ENCODE data around the gene KLF7. TPM values are rescaled to one million over a fixed set of nuclear protein-coding genes. Genes with fewer than 3 reads are reported as not detected.

The KLF7 gene
- total and polyA plus RNA-seq, 2 donors (not counting 3 experiments of a cell fraction or from before 2014, with no cell fraction given), result 32.8 to 42.9 TPM

- Histone ChIP-seq H3K4me3 (replicated peaks in 1 of 3; ENCODE audit: insufficient read depth in 1 of 3, low read depth in 1 of 3, low read length in 3 of 3) (no peak overlapping the region), H3K9me1 (replicated peaks; ENCODE audit: control insufficient read depth, extremely low read depth, insufficient read depth, low read length) (no peaks in the 10 kb centered on the region), H3K27me3 (ENCODE audit: control insufficient read depth in 2 of 2, insufficient read depth in 2 of 2, low read length in 2 of 2) (no peaks in the 10 kb centered on the region), H3K9me3 (replicated peaks; ENCODE audit: control insufficient read depth, insufficient read depth, low read length) (no peaks in the 10 kb centered on the region), H2AFZ (ENCODE audit: low read depth, low read length) (no peak overlapping the region), H3K79me2 (ENCODE audit: control insufficient read depth, insufficient read depth, low read length) (peaks cover 79% of the 10 kb centered on the region), H3K36me3 (ENCODE audit: control insufficient read depth in 2 of 2, extremely low read depth in 1 of 2, insufficient read depth in 2 of 2, low read length in 2 of 2) (peaks cover 2 to 4% of the 10 kb centered on the region in 2 experiments), H3K4me2 (ENCODE audit: insufficient read depth, low read length) (no peak overlapping the region), H3K9ac (replicated peaks; ENCODE audit: extremely low read depth, insufficient read depth, low read length) (no peak overlapping the region), H3K27ac (ENCODE audit: insufficient read depth, low read depth, low read length) (no peak overlapping the region), H3K4me1 (ENCODE audit: control insufficient read depth, extremely low read depth, insufficient read depth, low read length) (peaks cover 17% of the 10 kb centered on the region), H4K20me1 (replicated peaks; ENCODE audit: control insufficient read depth, extremely low read depth, insufficient read depth, low read length) (no peaks in the 10 kb centered on the region)
- dilution Hi-C loops (cut with MboI; ENCODE audit: extremely low pct_ligation_motif_present, low sequenced_read_pairs), result no loop called here
- ChIA-PET POLR2A (no interaction called here), CTCF (interaction anchor here (1.2 kb wide), 3 partner anchors 9 to 381 kb away, joined by 3 to 6 read pairs (median 4); no protein-coding TSS in a partner anchor)
- BruUV-seq (replicated peaks), result no TSS peak
- FAIRE-seq (no peak), DNase-seq (ENCODE audit: low read depth, low spot score) (no peak)
- TF ChIP-seq, protein P1, sequence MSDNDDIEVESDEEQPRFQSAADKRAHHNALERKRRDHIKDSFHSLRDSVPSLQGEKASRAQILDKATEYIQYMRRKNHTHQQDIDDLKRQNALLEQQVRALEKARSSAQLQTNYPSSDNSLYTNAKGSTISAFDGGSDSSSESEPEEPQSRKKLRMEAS (IDR thresholded peaks at IDR 0.05; ENCODE audit: insufficient read depth, insufficient read length), result no peak
- TF ChIP-seq POLR2AphosphoS5 (IDR thresholded peaks at IDR 0.05; ENCODE audit: insufficient read depth, low read depth, low read length) (no peak), MYC (IDR thresholded peaks at IDR 0.05; ENCODE audit: low read depth, low read length) (no peak), EZH2 (IDR thresholded peaks at IDR 0.05; ENCODE audit: borderline replicate concordance, low read depth, low read length, severe bottlenecking) (no peak), GATA2 (IDR thresholded peaks at IDR 0.05; ENCODE audit: insufficient read depth, insufficient read length, low read depth, low read length) (no peak), FOS (IDR thresholded peaks at IDR 0.05; ENCODE audit: borderline replicate concordance, insufficient read depth, low read length) (no peak), JUN (IDR thresholded peaks at IDR 0.05; ENCODE audit: borderline replicate concordance, insufficient read depth, insufficient read length, low read depth) (no peak), POLR2A (IDR thresholded peaks at IDR 0.05; ENCODE audit: low read depth, low read length) (no peak)
- TF ChIP-seq, protein P2, sequence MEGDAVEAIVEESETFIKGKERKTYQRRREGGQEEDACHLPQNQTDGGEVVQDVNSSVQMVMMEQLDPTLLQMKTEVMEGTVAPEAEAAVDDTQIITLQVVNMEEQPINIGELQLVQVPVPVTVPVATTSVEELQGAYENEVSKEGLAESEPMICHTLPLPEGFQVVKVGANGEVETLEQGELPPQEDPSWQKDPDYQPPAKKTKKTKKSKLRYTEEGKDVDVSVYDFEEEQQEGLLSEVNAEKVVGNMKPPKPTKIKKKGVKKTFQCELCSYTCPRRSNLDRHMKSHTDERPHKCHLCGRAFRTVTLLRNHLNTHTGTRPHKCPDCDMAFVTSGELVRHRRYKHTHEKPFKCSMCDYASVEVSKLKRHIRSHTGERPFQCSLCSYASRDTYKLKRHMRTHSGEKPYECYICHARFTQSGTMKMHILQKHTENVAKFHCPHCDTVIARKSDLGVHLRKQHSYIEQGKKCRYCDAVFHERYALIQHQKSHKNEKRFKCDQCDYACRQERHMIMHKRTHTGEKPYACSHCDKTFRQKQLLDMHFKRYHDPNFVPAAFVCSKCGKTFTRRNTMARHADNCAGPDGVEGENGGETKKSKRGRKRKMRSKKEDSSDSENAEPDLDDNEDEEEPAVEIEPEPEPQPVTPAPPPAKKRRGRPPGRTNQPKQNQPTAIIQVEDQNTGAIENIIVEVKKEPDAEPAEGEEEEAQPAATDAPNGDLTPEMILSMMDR (IDR thresholded peaks at IDR 0.05; ENCODE audit: extremely low read depth in 1 of 2, insufficient read depth in 1 of 2, low read depth in 1 of 2, low read length in 2 of 2), result no peak
- intact Hi-C loops (cut with micrococcal nuclease), result loop anchor here (10.0 kb wide), 1 partner anchor 397 kb away; no protein-coding TSS in a partner anchor
Observed at GRCh38 chr2:207091928-207092327, 73.8 kb downstream of the KLF7 start.
